ENCODE data around the gene SIAH2. TPM values are rescaled to one million over a fixed set of nuclear protein-coding genes. Genes with fewer than 3 reads are reported as not detected.

Gene SIAH2
- total and polyA plus RNA-seq, 9 of the 15 experiments (the other 6 are each of a cell fraction or from before 2014, with no cell fraction given), result 4.8 to 39.0 (median 29.9) TPM

DNA sequence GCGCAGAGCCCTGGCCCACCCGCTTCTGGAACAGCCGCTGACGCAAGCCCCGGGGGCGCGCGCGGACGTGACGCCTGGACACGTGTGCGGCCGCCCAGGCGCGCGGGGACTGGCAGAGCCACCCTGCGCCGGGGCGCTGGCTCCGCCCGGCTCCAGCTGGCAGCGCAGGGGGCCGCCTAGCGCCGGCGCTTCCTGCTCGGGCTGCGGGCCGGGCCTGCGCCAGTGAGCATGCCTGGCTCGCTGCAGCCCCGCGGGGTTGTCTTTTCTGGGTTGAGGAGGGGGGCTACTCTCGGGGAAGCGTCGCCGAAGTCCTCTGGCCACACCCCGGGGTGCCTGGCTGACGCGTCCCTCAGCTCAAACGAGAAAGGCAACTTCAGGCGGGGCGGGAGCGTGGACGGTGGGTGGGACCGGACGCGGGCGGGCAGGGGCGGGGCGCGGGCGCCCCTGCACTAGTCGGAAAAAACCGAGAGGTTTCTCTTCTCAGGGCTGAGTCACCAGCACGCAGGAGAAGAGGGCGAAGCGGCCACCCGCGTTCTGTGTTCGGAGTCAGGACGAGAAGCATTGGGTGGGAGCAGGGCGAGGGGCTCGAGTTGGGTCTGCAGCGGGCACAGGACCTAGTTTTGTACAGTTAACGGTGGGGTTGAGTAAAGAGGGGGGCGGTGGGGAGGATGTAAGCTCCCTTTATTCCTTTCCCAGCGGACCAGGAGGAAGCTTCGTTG is at the start of gene SIAH2 (continued):
- TF ChIP-seq PHF8 (IDR thresholded peaks at IDR 0.05; ENCODE audit: borderline replicate concordance, low read length), result peak; percentile 79; the same call in 1 of the 2 replicates
- no peak for TF ChIP-seq SNRNP70 (optimal IDR thresholded peaks at IDR 0.05; ENCODE audit: low read depth, low read length)
- TF ChIP-seq, protein P1, sequence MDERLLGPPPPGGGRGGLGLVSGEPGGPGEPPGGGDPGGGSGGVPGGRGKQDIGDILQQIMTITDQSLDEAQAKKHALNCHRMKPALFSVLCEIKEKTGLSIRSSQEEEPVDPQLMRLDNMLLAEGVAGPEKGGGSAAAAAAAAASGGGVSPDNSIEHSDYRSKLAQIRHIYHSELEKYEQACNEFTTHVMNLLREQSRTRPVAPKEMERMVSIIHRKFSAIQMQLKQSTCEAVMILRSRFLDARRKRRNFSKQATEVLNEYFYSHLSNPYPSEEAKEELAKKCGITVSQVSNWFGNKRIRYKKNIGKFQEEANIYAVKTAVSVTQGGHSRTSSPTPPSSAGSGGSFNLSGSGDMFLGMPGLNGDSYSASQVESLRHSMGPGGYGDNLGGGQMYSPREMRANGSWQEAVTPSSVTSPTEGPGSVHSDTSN (CRISPR knock-in tag; IDR thresholded peaks at IDR 0.05; ENCODE audit: low read depth), result no peak
- TF ChIP-seq, protein P1 (tag; conservative IDR thresholded peaks at IDR 0.05; ENCODE audit: low read depth), result no peak
- TF ChIP-seq CBFA2T3 (IDR thresholded peaks at IDR 0.05), result no peak
- no peak for TF ChIP-seq MAFF (IDR thresholded peaks at IDR 0.05; ENCODE audit: low read length)
- TF ChIP-seq ZNF766 (CRISPR knock-in tag; conservative IDR thresholded peaks at IDR 0.05), result peak; percentile 72; the same call in 1 of the 2 replicates
- TF ChIP-seq SIN3B (IDR thresholded peaks at IDR 0.05; ENCODE audit: low read depth), result peak; percentile 51; the same call in 1 of the 2 replicates
- TF ChIP-seq ZNF124 (CRISPR knock-in tag; IDR thresholded peaks at IDR 0.05), result no peak
- TF ChIP-seq ZNF24 (IDR thresholded peaks at IDR 0.05), result no peak
- no peak for TF ChIP-seq POLR2AphosphoS2 (IDR thresholded peaks at IDR 0.05; ENCODE audit: low read length)
- no peak for TF ChIP-seq ETS2 (tag; IDR thresholded peaks at IDR 0.05; ENCODE audit: borderline replicate concordance, poor library complexity, severe bottlenecking)
- TF ChIP-seq EP400 (IDR thresholded peaks at IDR 0.05), result peak; percentile 57; the same call in 1 of the 2 replicates
- no peak for TF ChIP-seq JUNB (CRISPR knock-in tag; conservative IDR thresholded peaks at IDR 0.05)
- no peak for TF ChIP-seq RBM34 (IDR thresholded peaks at IDR 0.05; ENCODE audit: borderline replicate concordance, insufficient read depth, low read length)
- no peak for TF ChIP-seq ZNF830 (CRISPR knock-in tag; IDR thresholded peaks at IDR 0.05)
- TF ChIP-seq WHSC1 (IDR thresholded peaks at IDR 0.05; ENCODE audit: low read length), result no peak
- TF ChIP-seq KLF16 (IDR thresholded peaks at IDR 0.05), result no peak
- TF ChIP-seq SREBF1 (IDR thresholded peaks at IDR 0.05; ENCODE audit: borderline replicate concordance, low read depth, low read length), result no peak
- TF ChIP-seq FOXO4 (CRISPR knock-in tag; IDR thresholded peaks at IDR 0.05), result 0 out of 2 replicates have a peak, but pooled peaks have one; percentile 15
- no peak; the same call in 1 of the 2 replicates for TF ChIP-seq BRD4 (IDR thresholded peaks at IDR 0.05)
- TF ChIP-seq TRIM28 (IDR thresholded peaks at IDR 0.05), result 0 out of 2 replicates have a peak, but pooled peaks have one; percentile 49
- TF ChIP-seq ZNF507 (tag; conservative IDR thresholded peaks at IDR 0.05), result no peak
- TF ChIP-seq POLR3G (IDR thresholded peaks at IDR 0.05; ENCODE audit: extremely low read depth, insufficient read length, insufficient replicate concordance), result no peak
- TF ChIP-seq HMGN3 (IDR thresholded peaks at IDR 0.05; ENCODE audit: borderline replicate concordance, extremely low read depth, insufficient read length, low read depth, low read length), result peak; percentile 60
- no peak for TF ChIP-seq FOXJ2 (tag; IDR thresholded peaks at IDR 0.05)
- peak; percentile 87 for TF ChIP-seq POLR2A (conservative IDR thresholded peaks at IDR 0.05)
- TF ChIP-seq HIVEP1 (CRISPR knock-in tag; IDR thresholded peaks at IDR 0.05), result no peak
- TF ChIP-seq ZNF778 (CRISPR knock-in tag; IDR thresholded peaks at IDR 0.05), result no peak
